HL-60 (cell line): Measurements from ENCODE around the gene ASPN.

Experiments
- CTCF ChIP-seq: IDR thresholded peaks from one replicate; pipeline ENCODE4 v1.5.1; 2011; ENCODE audit warnings: low read length, control low read depth, inconsistent platforms; ENCODE audit not compliant: insufficient read depth
- GABPA ChIP-seq: IDR thresholded peaks from 2 replicates; pipeline ENCODE4 v1.6.1; 2012; ENCODE audit warnings: low read depth
- POLR2AphosphoS5 ChIP-seq: IDR thresholded peaks from 2 replicates; pipeline ENCODE4 v1.6.1; 2012; ENCODE audit warnings: low read depth
- REST ChIP-seq: IDR thresholded peaks from 2 replicates; pipeline ENCODE4 v1.6.1; 2012; ENCODE audit warnings: low read depth; ENCODE audit not compliant: insufficient replicate concordance

DNA sequence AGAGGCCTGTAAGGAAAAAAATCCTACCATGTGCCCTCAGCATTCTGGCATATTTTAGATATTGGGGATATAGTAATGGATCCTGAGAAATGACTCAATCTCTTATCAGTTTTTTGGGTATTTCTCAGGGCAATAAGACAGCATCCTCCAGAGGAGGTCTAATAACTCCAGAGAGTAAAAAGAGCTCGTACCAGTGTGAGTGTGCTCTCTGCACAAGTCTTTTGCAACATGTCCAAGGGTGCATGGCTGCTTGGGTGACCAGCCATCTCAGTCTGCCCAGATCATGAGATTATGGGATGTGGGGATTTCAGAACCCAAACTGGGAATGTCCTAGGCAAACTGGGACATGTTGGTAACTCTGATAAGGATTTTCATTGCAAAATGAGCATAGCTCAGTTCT is 15.3 kb downstream of the ASPN start:
- TF ChIP-seq CTCF (no peak), POLR2AphosphoS5 (no peak), GABPA (no peak), REST (no peak)
